ENCODE results near the gene CRYL1.

Gene CRYL1

DNA sequence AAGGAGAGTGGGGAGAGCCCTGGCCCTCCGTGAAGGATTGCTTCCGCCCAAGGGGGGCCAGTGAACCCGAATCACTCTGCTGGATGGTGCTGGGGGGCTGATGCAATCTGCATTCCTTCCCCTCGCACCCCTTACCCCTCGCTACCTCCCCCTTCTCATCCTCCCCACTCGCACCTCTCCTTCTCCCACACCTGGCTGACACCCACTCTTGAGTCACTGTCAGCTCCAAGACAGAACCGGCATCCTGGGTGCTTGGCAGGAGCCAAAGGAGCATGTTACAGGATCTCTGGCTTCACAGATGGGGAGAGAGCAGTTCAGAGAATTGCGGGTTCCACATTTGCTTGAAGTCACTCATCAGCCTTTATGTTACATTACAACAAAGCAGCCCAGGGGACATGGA lies 167.6 kb downstream of the CRYL1 start:
- in situ Hi-C loops (cut with HindIII; ENCODE audit: low pct_unique_long_range_greater_than_20kb, low sequenced_read_pairs) = no loop called here
- TF ChIP-seq JUND (IDR thresholded peaks at IDR 0.05; ENCODE audit: low read depth) = no peak
- DNase-seq (ENCODE audit: low read depth in 1 of 2, low spot score in 1 of 2) = no peak

DNA sequence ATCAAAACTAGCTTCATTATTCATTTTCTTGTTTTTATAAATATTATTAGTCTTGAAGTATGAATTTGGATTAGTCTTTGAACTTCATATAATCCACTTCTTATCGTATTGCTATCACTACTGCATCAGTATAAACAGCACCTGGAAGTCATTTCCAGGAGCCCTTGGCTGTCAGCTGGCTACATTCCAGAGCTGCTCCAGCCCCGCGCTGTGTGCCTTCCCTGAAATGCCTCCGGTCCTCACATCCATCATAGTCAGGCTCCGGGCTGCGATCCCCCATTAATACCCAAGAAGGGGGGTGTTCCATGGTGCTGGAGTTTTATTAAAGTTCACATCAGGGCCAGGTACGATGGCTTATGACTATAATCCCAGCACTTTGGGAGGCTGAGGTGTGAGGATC lies 169.2 kb downstream of the CRYL1 start:
- DNase-seq (ENCODE audit: low read depth in 1 of 2, low spot score in 1 of 2) = no peak
- TF ChIP-seq JUND (IDR thresholded peaks at IDR 0.05; ENCODE audit: low read depth) = no peak
- in situ Hi-C loops (cut with HindIII; ENCODE audit: low pct_unique_long_range_greater_than_20kb, low sequenced_read_pairs) = no loop called here

DNA sequence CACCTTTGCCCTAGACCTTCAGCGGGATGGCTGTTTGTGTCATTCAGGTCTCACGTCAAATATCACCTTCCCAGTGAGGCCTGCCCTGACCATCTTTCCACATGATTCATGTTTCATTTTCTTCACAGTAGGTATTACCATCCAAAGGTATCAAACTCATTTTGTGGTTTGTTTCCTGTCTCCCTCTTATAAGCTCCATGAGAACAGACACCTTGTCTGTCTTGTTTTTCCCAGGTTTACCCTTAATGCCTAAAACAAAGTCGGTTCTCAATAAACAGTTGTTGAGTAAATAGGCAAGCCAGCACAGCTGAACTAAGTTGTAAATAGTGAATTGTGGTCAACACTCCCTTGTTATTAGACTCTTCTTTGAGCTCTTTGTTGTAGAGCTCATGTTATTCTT lies 170.9 kb downstream of the CRYL1 start:
- no peak for DNase-seq (ENCODE audit: low read depth in 1 of 2, low spot score in 1 of 2)
- TF ChIP-seq JUND (IDR thresholded peaks at IDR 0.05; ENCODE audit: low read depth) = no peak
- in situ Hi-C loops (cut with HindIII; ENCODE audit: low pct_unique_long_range_greater_than_20kb, low sequenced_read_pairs) = no loop called here

DNA sequence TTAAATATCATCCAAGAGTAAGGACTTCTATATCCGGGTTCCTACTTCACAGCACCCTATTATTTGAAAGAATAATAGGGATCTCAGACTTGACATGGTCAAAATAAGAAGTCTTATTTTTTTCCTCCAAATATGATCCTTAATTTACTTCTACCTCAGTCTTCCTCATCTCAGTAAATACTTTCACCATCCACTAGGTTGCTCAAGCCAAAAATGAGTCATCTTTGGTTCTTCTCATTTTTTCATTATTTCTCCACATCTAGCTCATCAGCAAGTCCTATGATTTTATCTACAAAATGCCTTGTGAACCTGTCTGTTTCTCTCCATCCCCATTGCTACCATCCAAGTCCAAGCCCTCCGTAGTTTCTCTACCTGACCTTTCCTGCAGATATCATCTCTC lies 171.7 kb downstream of the CRYL1 start:
- in situ Hi-C loops (cut with HindIII; ENCODE audit: low pct_unique_long_range_greater_than_20kb, low sequenced_read_pairs) = no loop called here
- no peak for DNase-seq (ENCODE audit: low read depth in 1 of 2, low spot score in 1 of 2)
- TF ChIP-seq JUND (IDR thresholded peaks at IDR 0.05; ENCODE audit: low read depth) = no peak
